GM12872 (cell line): ENCODE measurements around the gene KLHDC8A.

Source experiments
- CTCF ChIP-seq: IDR thresholded peaks from 3 replicates; pipeline ENCODE4 v1.5.1; 2011; ENCODE audit warnings: low read depth, mild to moderate bottlenecking, low read length, moderate library complexity; ENCODE audit not compliant: insufficient read depth

KLHDC8A gene

DNA sequence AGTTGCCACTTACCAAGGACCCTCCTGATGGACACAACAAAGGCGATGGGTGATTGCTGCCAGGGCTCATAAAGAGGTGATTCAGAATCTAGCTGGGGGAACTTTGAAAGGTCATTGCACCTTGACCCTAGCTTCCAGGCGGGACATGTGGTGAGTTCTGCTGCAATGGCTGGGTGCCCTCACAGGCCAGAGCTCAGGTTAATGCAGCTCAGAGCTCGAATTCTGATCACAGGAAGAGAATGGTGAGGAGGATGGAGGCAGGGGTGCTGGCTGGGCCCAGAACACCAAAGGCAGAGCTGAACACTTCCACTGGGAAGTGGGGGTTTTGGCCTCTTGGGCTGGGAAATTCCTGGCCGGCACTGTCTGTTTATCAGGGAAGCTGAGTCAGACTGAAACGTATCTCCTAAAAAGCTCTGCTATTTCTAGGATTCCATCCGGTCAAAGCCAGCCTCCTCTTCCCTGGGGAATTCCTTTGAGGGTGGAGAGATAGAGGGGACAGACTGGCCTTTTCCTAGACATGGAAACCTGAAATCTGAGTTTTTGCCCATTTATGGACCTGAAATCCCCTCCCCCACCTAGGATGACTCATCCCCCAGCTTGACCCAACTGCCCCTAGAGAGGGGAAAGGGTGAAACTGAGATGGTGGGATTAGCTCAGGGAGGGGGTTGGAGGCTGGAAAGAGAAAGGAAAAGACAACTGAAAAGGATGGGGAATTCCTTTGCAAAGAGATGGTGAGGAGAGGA is 62.4 kb downstream of the KLHDC8A start:
- no peak for TF ChIP-seq CTCF

DNA sequence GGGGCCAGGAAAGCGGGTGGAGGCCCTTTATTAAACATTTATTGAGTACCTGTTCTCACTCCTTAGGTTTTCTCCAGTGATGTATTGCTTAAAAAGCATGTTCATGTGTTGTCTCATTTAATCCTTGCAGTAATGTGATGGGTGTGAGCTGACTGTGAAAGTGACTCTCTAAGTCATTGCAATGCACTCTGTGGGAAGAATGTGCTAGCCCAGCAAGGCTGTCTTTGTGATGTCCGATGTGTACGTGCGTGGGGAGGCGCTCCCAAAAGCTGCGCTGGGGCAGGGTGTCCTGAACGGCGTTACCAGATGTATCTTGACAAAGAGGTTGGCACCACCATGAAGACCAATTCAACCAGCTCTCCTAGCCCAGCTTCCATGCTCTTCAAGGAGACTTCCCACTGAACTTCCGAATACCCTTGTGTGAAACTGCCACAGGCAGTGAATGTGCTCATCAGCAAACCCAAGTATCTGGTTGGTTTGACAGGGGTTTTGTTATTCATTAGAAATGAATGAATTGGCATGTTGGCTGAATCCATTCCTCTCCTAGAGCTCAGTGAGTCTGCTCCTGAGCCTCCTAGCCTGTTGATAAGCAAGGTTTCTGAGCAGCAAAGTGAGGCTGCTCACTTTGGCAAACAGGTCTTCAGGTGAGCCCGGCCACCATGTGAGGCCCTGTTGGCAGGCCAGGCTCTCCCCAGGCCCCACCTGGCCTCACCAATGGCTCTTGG is 63.2 kb downstream of the KLHDC8A start:
- TF ChIP-seq CTCF = no peak

GRCh38 chr1:205291596-205291995 is 65.1 kb downstream of the KLHDC8A start:
- TF ChIP-seq CTCF = no peak

GRCh38 chr1:205287767-205288559 is 68.8 kb downstream of the KLHDC8A start:
- TF ChIP-seq CTCF = 0 out of 3 replicates have a peak, but pooled peaks have one; percentile 17

GRCh38 chr1:205287076-205287475 is 69.6 kb downstream of the KLHDC8A start:
- TF ChIP-seq CTCF = no peak

GRCh38 chr1:205286335-205286950 is 70.3 kb downstream of the KLHDC8A start:
- no peak for TF ChIP-seq CTCF
